ENCODE data around the gene BMF.

DNA sequence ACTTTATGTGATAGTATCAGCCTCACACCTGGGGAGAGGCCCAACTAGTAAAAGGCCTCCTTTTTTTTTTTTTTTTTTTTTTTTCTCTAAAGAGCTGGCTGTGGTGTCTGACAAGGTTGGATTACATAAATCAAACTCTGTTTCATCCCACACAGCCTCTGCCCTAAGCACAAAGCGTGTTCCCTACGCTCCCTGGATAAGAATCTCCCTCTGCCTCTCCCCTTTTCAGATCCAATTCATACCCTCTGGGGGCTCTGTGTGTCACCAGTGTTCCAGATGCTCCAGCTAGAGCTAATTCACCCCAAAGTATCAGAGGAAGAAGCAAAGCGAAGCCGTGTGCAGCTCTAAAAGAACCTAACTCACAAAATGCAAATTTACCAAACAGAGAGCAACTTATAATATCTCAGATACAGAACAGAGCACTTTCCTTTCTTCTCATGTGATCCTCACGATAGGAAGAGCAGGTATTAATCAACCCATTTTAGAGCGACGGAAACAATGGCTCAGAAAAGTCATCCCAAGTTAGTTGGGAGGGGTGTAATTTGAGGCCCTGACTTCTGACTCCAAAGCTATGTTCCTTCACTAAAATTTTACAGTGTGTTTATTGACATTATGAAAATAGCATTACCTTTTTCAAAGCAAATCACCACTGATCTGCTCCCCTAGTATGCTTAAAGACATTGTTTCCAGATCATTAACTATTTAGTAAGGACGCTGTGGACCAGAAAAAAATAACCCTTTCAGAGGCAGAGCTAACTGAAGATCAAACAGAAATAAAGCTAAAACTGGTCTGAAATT, 12.4 kb downstream of the BMF start:
- TF ChIP-seq POLR2AphosphoS5 (IDR thresholded peaks at IDR 0.05; ENCODE audit: low read depth, low read length) (no peak; the same call in 1 of the 2 replicates), TAF1 (IDR thresholded peaks at IDR 0.05; ENCODE audit: borderline replicate concordance, low read depth, low read length) (no peak), POLR2A (IDR thresholded peaks at IDR 0.05; ENCODE audit: low read depth, low read length) (no peak)

Measured in GM12892 (cell line).